Neural progenitor cell (in vitro differentiated cells): ENCODE results near the gene ITPK1. TPM values are rescaled to one million over a fixed set of nuclear protein-coding genes. Genes with fewer than 3 reads are reported as not detected.

ENCODE experiments used
- DNase-seq: peaks from one replicate; pipeline ENCODE4 v3.0.0-alpha.2; 2016; ENCODE audit warnings: low spot score
- H2AFZ ChIP-seq: fragments of 200-600 bp; sonication (generic); replicated peaks from 2 replicates; pipeline ENCODE4 v1.6.1; 2016; ENCODE audit warnings: antibody characterized with exemption
- H3F3A ChIP-seq: fragments of 200-600 bp; sonication (generic); 2 replicates; pipeline ENCODE4 v1.6.1; 2016; ENCODE audit warnings: antibody characterized with exemption, low read depth
- H3K27ac ChIP-seq: fragments of 200-600 bp; sonication (generic); 2 replicates; pipeline ENCODE4 v1.5.1; 2016; ENCODE audit warnings: mild to moderate bottlenecking
- H3K27me3 ChIP-seq: fragments of 200-600 bp; sonication (generic); 2 replicates; pipeline ENCODE4 v1.6.1; 2016; ENCODE audit warnings: mild to moderate bottlenecking, moderate library complexity
- H3K36me3 ChIP-seq: fragments of 200-600 bp; sonication (generic); 2 replicates; pipeline ENCODE4 v1.5.1; 2016
- H3K4me1 ChIP-seq: fragments of 200-600 bp; sonication (generic); 2 replicates; pipeline ENCODE4 v1.6.1; 2016; ENCODE audit warnings: mixed run types
- H3K4me2 ChIP-seq: fragments of 200-600 bp; sonication (generic); 2 replicates; pipeline ENCODE4 v1.6.1; 2016
- H3K4me3 ChIP-seq: fragments of 200-600 bp; sonication (generic); 2 replicates; pipeline ENCODE4 v1.5.1; 2016
- H3K79me2 ChIP-seq: fragments of 200-600 bp; sonication (generic); 2 replicates; pipeline ENCODE4 v1.6.1; 2016; ENCODE audit warnings: low read depth
- H3K9ac ChIP-seq: fragments of 200-600 bp; sonication (generic); 2 replicates; pipeline ENCODE4 v1.6.1; 2016
- H3K9me3 ChIP-seq: fragments of 200-600 bp; sonication (generic); 2 replicates; pipeline ENCODE4 v1.5.1; 2016; ENCODE audit warnings: low read depth
- H4K20me1 ChIP-seq: fragments of 200-600 bp; sonication (generic); 2 replicates; pipeline ENCODE4 v1.6.1; 2016; ENCODE audit warnings: low read depth
- H3K27ac Mint-ChIP-seq: 3 replicates; pipeline ENCODE4 v1.8.0; 2021; ENCODE audit warnings: mixed read lengths
- H3K27me3 Mint-ChIP-seq: 2 replicates; pipeline ENCODE4 v1.8.0; 2022; ENCODE audit warnings: low read depth, mild to moderate bottlenecking, inconsistent platforms, moderate library complexity, mixed read lengths; ENCODE audit not compliant: insufficient read depth
- H3K36me3 Mint-ChIP-seq: 3 replicates; pipeline ENCODE4 v1.8.0; 2021; ENCODE audit warnings: mixed read lengths
- H3K4me1 Mint-ChIP-seq: 3 replicates; pipeline ENCODE4 v1.8.0; 2021; ENCODE audit warnings: mixed read lengths
- H3K4me3 Mint-ChIP-seq: 3 replicates; pipeline ENCODE4 v1.8.0; 2021; ENCODE audit warnings: mild to moderate bottlenecking, moderate library complexity, mixed read lengths
- H3K9me3 Mint-ChIP-seq: 3 replicates; pipeline ENCODE4 v1.8.0; 2020; ENCODE audit warnings: mixed read lengths
- EZH2 ChIP-seq: fragments of 200-600 bp; sonication (generic); IDR thresholded peaks from 2 replicates; pipeline ENCODE4 v1.6.1; 2017; ENCODE audit warnings: antibody characterized with exemption, mild to moderate bottlenecking, moderate library complexity
- EZH2phosphoT487 ChIP-seq: fragments of 200-600 bp; sonication (generic); IDR thresholded peaks from 2 replicates; pipeline ENCODE4 v1.6.1; 2017; ENCODE audit warnings: antibody characterized with exemption
- total RNA-seq: library from RNA; depleted of rRNA; stranded (reverse); fragments of >200 nt; gene quantifications from 2 replicates; pipeline ENCODE4 v1.2.3, GENCODE V29; 2015; ENCODE audit warnings: low replicate concordance
- TF ChIP-seq, protein P1 (sequence below): fragments of 200-600 bp; sonication (generic); IDR thresholded peaks from 2 replicates; pipeline ENCODE4 v1.5.1; 2017; ENCODE audit warnings: antibody characterized with exemption, mild to moderate bottlenecking

ITPK1 gene
- total RNA-seq, 1 donor from 2014 or later: 25.8 TPM

DNA sequence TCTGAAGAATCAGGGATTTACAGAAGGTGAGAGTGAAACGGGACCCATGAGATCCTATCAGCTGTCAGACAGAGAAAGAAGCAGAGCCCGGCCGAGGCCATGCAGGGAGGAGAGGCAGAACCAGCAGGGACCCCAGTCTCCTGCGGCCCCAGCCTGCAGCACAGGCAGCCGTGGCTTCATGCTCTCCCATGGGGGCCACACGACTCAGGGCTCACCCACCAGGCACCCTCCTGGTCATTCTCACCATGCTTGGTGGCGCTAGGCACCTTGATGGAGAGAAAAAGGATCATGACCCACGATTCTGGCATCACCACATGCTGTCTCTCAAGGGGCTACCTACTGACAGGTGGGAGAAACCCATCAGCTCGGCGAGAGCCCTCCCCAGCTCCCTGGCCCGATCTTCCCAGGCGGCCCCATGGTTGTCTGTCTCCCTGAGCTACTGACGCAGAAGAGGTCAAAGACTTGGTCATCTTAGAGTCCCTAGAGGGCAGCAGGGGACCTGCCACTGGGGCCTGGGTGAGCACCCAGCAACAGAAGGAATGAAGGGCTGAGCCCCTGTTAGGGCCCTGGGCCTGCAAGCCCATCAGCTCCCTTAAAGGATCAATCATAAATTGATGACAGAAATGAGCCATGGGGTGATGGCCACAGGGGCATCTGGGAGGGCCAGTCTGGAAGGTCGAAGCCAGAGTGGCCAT is 58.0 kb downstream of the ITPK1 start:
- no peaks in the 10 kb centered on the region for H3K36me3 Mint-ChIP-seq
- no peak overlapping the region for H3K4me3 Mint-ChIP-seq
- peak overlapping the region; percentile 46 for H3K27ac Mint-ChIP-seq
- H3K36me3 ChIP-seq: no peaks in the 10 kb centered on the region
- H3K27me3 ChIP-seq: no peaks in the 10 kb centered on the region
- no peaks in the 10 kb centered on the region for H3K9me3 Mint-ChIP-seq
- no peaks in the 10 kb centered on the region for H3K4me1 ChIP-seq
- H3K27me3 Mint-ChIP-seq: peaks cover 10% of the 10 kb centered on the region
- no peak overlapping the region for H3K4me3 ChIP-seq
- no peak overlapping the region for H2AFZ ChIP-seq
- H3K4me1 Mint-ChIP-seq: peaks cover 24% of the 10 kb centered on the region
- H3K27ac ChIP-seq: no peak overlapping the region
- TF ChIP-seq EZH2: no peak
- TF ChIP-seq, protein P1, sequence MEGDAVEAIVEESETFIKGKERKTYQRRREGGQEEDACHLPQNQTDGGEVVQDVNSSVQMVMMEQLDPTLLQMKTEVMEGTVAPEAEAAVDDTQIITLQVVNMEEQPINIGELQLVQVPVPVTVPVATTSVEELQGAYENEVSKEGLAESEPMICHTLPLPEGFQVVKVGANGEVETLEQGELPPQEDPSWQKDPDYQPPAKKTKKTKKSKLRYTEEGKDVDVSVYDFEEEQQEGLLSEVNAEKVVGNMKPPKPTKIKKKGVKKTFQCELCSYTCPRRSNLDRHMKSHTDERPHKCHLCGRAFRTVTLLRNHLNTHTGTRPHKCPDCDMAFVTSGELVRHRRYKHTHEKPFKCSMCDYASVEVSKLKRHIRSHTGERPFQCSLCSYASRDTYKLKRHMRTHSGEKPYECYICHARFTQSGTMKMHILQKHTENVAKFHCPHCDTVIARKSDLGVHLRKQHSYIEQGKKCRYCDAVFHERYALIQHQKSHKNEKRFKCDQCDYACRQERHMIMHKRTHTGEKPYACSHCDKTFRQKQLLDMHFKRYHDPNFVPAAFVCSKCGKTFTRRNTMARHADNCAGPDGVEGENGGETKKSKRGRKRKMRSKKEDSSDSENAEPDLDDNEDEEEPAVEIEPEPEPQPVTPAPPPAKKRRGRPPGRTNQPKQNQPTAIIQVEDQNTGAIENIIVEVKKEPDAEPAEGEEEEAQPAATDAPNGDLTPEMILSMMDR: no peak
- TF ChIP-seq EZH2phosphoT487: no peak
- no peak overlapping the region for H3K4me2 ChIP-seq
- DNase-seq: no peak
- no peaks in the 10 kb centered on the region for H3K79me2 ChIP-seq
- peaks cover 7% of the 10 kb centered on the region for H3F3A ChIP-seq
- peaks cover 37% of the 10 kb centered on the region for H4K20me1 ChIP-seq
- H3K9ac ChIP-seq: no peak overlapping the region
- H3K9me3 ChIP-seq: no peaks in the 10 kb centered on the region

DNA sequence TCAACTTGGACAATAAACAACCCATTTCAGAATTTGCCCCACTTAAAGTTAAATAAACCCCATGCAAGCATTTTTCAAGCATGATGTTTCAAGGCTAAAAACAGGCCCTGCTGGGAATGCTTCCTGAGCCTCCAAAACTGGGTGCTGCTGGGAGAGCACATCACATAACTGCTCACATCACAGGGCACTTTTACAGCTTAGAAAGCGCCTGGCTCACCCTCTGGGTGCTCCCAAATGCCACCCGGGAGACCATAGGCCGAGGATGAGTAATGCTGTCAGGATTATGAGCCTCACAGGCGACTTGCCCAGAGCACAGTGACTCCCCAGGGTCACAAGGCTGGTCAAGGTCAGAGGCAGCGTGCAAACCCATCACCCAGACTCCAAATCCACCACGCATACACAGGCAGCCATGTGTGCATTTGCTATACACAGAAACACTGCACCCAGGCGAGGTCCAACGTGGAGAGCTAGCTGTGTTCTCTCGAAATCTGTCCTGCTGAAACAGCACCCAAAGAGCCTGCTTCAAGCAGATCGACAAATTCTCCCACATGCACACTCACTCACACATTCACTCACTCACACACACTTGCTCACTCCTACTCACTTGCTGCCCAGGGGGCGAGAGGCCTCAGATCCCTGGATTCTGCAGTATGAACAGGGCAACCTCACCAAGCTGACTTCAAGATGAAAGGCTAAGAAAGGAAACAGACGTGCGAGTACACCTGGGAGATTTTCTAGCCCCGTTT is 58.7 kb downstream of the ITPK1 start:
- Mint-ChIP-seq H3K36me3 (no peaks in the 10 kb centered on the region), H3K9me3 (no peaks in the 10 kb centered on the region), H3K4me3 (no peak overlapping the region), H3K27ac (no peak overlapping the region), H3K27me3 (peaks cover 9% of the 10 kb centered on the region), H3K4me1 (peaks cover 24% of the 10 kb centered on the region)
- no peak for DNase-seq
- Histone ChIP-seq H3K9me3 (no peaks in the 10 kb centered on the region), H3K4me1 (peaks cover 4% of the 10 kb centered on the region), H3K4me3 (no peak overlapping the region), H3K27me3 (no peaks in the 10 kb centered on the region), H3K27ac (no peak overlapping the region), H3F3A (peaks cover 8% of the 10 kb centered on the region), H3K4me2 (no peak overlapping the region), H4K20me1 (peaks cover 39% of the 10 kb centered on the region), H3K79me2 (no peaks in the 10 kb centered on the region), H2AFZ (no peak overlapping the region), H3K36me3 (no peaks in the 10 kb centered on the region), H3K9ac (no peak overlapping the region)
- no peak for TF ChIP-seq EZH2
- no peak for TF ChIP-seq EZH2phosphoT487
- TF ChIP-seq, protein P1: no peak

DNA sequence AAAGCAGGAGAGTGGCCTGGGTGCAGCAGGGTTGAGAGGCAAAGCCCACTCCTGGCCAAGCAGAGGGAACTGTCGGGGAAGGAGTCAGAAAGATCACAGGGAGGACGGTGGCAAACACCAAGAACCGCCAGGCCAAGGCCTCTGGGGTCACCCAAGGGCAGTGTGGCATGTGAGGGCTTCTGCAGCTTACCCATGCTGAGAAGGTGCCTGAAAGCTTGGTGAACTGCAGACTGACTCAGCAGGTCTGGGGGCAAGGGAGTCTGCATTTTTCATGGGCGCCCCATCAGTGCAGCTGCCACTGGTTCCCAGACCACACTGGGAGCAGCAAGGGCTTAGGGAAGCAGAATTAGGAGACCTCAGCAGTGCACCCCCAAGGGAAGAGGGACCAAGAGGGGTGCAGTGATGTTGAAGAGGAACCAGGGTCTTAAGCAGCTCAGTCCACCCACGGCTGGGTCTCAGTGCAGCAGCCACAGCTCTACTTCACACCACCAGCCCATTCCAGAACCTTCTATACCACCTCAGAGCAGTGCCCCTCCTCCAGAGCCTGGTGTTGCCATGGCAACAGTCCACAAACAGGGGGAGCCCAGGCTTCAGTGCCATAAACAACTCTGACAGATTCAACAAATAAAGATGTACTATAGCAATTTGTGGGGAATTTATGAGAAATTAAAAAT is 59.4 kb downstream of the ITPK1 start:
- Histone ChIP-seq H3K4me3 (no peak overlapping the region), H3K9me3 (no peaks in the 10 kb centered on the region), H2AFZ (no peak overlapping the region), H3K36me3 (no peaks in the 10 kb centered on the region), H3F3A (peaks cover 13% of the 10 kb centered on the region), H3K79me2 (no peaks in the 10 kb centered on the region), H3K27me3 (no peaks in the 10 kb centered on the region), H3K9ac (no peak overlapping the region), H3K4me2 (no peak overlapping the region), H3K4me1 (peaks cover 11% of the 10 kb centered on the region), H3K27ac (no peak overlapping the region), H4K20me1 (peaks cover 42% of the 10 kb centered on the region)
- TF ChIP-seq EZH2 (no peak), EZH2phosphoT487 (no peak)
- TF ChIP-seq, protein P1: no peak
- H3K4me1 Mint-ChIP-seq: peaks cover 24% of the 10 kb centered on the region
- H3K4me3 Mint-ChIP-seq: no peak overlapping the region
- H3K36me3 Mint-ChIP-seq: no peaks in the 10 kb centered on the region
- H3K9me3 Mint-ChIP-seq: no peaks in the 10 kb centered on the region
- H3K27ac Mint-ChIP-seq: no peak overlapping the region
- DNase-seq: peak; percentile 58
- H3K27me3 Mint-ChIP-seq: peaks cover 11% of the 10 kb centered on the region
